Measurements from ENCODE around the gene DERL3. TPM values are rescaled to one million over a fixed set of nuclear protein-coding genes. Genes with fewer than 3 reads are reported as not detected.
A peak's percentile ranks its signal among the peaks of the same experiment; 100 is the strongest.

DERL3 gene
- total RNA-seq, 1 experiment from 2014 or later: 9.3 TPM

- Histone ChIP-seq H3K4me3 (ENCODE audit: insufficient read depth, low read depth, low read length) (peak within 1 kb of the TSS; percentile 78), H3K36me3 (replicated peaks; ENCODE audit: control insufficient read depth, insufficient read depth, low read length) (no peaks in the 10 kb centered on the region), H3K27me3 (ENCODE audit: control insufficient read depth, insufficient read depth, low read length) (no peaks in the 10 kb centered on the region)
- peak; percentile 97 for DNase-seq
Observed at GRCh38 chr22:23857606-23858483, 19.0 kb upstream of the DERL3 start, which contains the start of gene SLC2A11. SLC2A11 (plus strand) TSS chr22:23857875; CDS start chr22:23858000, 125 bp downstream.

- DNase-seq: peak; percentile 88
Observed at GRCh38 chr22:23856721-23857605, 18.2 kb upstream of the DERL3 start.

GRCh38 chr22:23850136-23850611, 11.4 kb upstream of the DERL3 start:
- Histone ChIP-seq H3K36me3 (replicated peaks; ENCODE audit: control insufficient read depth, insufficient read depth, low read length) (no peaks in the 10 kb centered on the region), H3K4me3 (ENCODE audit: insufficient read depth, low read depth, low read length) (no peak overlapping the region), H3K27me3 (ENCODE audit: control insufficient read depth, insufficient read depth, low read length) (0 out of 2 replicates have a peak, but pooled peaks cover 2% of the 10 kb centered on the region)
- peak; percentile 35 for DNase-seq

More at GRCh38 chr22:23856721-23857605, 18.2 kb upstream of the DERL3 start:
- Histone ChIP-seq H3K4me3 (ENCODE audit: insufficient read depth, low read depth, low read length) (peak overlapping the region; percentile 78), H3K36me3 (replicated peaks; ENCODE audit: control insufficient read depth, insufficient read depth, low read length) (no peaks in the 10 kb centered on the region), H3K27me3 (ENCODE audit: control insufficient read depth, insufficient read depth, low read length) (no peaks in the 10 kb centered on the region)

- no peaks in the 10 kb centered on the region for H3K36me3 ChIP-seq (replicated peaks; ENCODE audit: control insufficient read depth, insufficient read depth, low read length)
- DNase-seq: peak; percentile 99
- no peak overlapping the region for H3K4me3 ChIP-seq (ENCODE audit: insufficient read depth, low read depth, low read length)
- 0 out of 2 replicates have a peak, but pooled peaks cover 2% of the 10 kb centered on the region for H3K27me3 ChIP-seq (ENCODE audit: control insufficient read depth, insufficient read depth, low read length)
Observed at GRCh38 chr22:23849009-23850006, 10.5 kb upstream of the DERL3 start.

GRCh38 chr22:23847991-23848864, 9.4 kb upstream of the DERL3 start:
- peak; percentile 87 for DNase-seq
- no peak overlapping the region for H3K4me3 ChIP-seq (ENCODE audit: insufficient read depth, low read depth, low read length)
- H3K27me3 ChIP-seq (ENCODE audit: control insufficient read depth, insufficient read depth, low read length): 0 out of 2 replicates have a peak, but pooled peaks cover 2% of the 10 kb centered on the region
- H3K36me3 ChIP-seq (replicated peaks; ENCODE audit: control insufficient read depth, insufficient read depth, low read length): no peaks in the 10 kb centered on the region

- H3K4me3 ChIP-seq (ENCODE audit: insufficient read depth, low read depth, low read length): no peak overlapping the region
- no peaks in the 10 kb centered on the region for H3K36me3 ChIP-seq (replicated peaks; ENCODE audit: control insufficient read depth, insufficient read depth, low read length)
- no peak for DNase-seq
- H3K27me3 ChIP-seq (ENCODE audit: control insufficient read depth, insufficient read depth, low read length): 0 out of 2 replicates have a peak, but pooled peaks cover 2% of the 10 kb centered on the region
Observed at GRCh38 chr22:23847310-23847920, 8.6 kb upstream of the DERL3 start.

GRCh38 chr22:23846081-23846469, 7.3 kb upstream of the DERL3 start:
- Histone ChIP-seq H3K36me3 (replicated peaks; ENCODE audit: control insufficient read depth, insufficient read depth, low read length) (no peaks in the 10 kb centered on the region), H3K4me3 (ENCODE audit: insufficient read depth, low read depth, low read length) (no peak overlapping the region), H3K27me3 (ENCODE audit: control insufficient read depth, insufficient read depth, low read length) (0 out of 2 replicates have a peak, but pooled peaks cover 2% of the 10 kb centered on the region)
- no peak for DNase-seq

GRCh38 chr22:23845265-23846080, 6.7 kb upstream of the DERL3 start:
- Histone ChIP-seq H3K27me3 (ENCODE audit: control insufficient read depth, insufficient read depth, low read length) (peaks cover 2% of the 10 kb centered on the region; the same call in 1 of the 2 replicates), H3K36me3 (replicated peaks; ENCODE audit: control insufficient read depth, insufficient read depth, low read length) (no peaks in the 10 kb centered on the region), H3K4me3 (ENCODE audit: insufficient read depth, low read depth, low read length) (no peak overlapping the region)
- no peak for DNase-seq

GRCh38 chr22:23844739-23845202, 6.0 kb upstream of the DERL3 start:
- Histone ChIP-seq H3K27me3 (ENCODE audit: control insufficient read depth, insufficient read depth, low read length) (peaks cover 2% of the 10 kb centered on the region; the same call in 1 of the 2 replicates), H3K36me3 (replicated peaks; ENCODE audit: control insufficient read depth, insufficient read depth, low read length) (no peaks in the 10 kb centered on the region), H3K4me3 (ENCODE audit: insufficient read depth, low read depth, low read length) (no peak overlapping the region)
- no peak for DNase-seq

- DNase-seq: peak; percentile 51
- Histone ChIP-seq H3K4me3 (ENCODE audit: insufficient read depth, low read depth, low read length) (no peak overlapping the region), H3K27me3 (ENCODE audit: control insufficient read depth, insufficient read depth, low read length) (no peaks in the 10 kb centered on the region; the same call in 1 of the 2 replicates), H3K36me3 (replicated peaks; ENCODE audit: control insufficient read depth, insufficient read depth, low read length) (no peaks in the 10 kb centered on the region)
Observed at GRCh38 chr22:23842599-23842998, 3.8 kb upstream of the DERL3 start.

GRCh38 chr22:23841736-23842445, 3.1 kb upstream of the DERL3 start:
- Histone ChIP-seq H3K4me3 (ENCODE audit: insufficient read depth, low read depth, low read length) (no peak overlapping the region), H3K27me3 (ENCODE audit: control insufficient read depth, insufficient read depth, low read length) (no peaks in the 10 kb centered on the region; the same call in 1 of the 2 replicates), H3K36me3 (replicated peaks; ENCODE audit: control insufficient read depth, insufficient read depth, low read length) (no peaks in the 10 kb centered on the region)
- peak; percentile 78 for DNase-seq
